Raji (cell line): Measurements from ENCODE around the gene RELN.

Experiments
- POLR2A ChIP-seq: IDR thresholded peaks from 2 replicates; pipeline ENCODE4 v1.6.1; 2011; ENCODE audit warnings: low read depth, low read length, control low read depth; ENCODE audit not compliant: insufficient read depth

Gene RELN

DNA sequence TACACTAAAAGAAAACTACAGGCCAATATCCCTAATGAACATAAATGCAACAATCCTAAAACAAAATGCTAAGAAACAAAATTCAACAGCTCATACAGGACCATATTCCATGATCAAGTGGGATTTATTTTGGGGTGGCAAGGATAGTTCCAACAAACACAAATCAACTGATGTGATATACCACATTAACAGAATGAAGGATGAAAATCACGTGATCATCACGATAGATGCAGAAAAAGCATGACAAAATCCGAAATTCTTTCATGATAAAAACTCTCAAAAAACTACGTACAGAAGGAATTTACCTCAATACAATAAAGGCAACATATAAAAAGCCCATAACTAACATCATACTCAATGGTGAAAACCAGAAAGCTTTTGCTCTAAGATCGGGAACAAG lies 124.0 kb downstream of the RELN start:
- TF ChIP-seq POLR2A: no peak

DNA sequence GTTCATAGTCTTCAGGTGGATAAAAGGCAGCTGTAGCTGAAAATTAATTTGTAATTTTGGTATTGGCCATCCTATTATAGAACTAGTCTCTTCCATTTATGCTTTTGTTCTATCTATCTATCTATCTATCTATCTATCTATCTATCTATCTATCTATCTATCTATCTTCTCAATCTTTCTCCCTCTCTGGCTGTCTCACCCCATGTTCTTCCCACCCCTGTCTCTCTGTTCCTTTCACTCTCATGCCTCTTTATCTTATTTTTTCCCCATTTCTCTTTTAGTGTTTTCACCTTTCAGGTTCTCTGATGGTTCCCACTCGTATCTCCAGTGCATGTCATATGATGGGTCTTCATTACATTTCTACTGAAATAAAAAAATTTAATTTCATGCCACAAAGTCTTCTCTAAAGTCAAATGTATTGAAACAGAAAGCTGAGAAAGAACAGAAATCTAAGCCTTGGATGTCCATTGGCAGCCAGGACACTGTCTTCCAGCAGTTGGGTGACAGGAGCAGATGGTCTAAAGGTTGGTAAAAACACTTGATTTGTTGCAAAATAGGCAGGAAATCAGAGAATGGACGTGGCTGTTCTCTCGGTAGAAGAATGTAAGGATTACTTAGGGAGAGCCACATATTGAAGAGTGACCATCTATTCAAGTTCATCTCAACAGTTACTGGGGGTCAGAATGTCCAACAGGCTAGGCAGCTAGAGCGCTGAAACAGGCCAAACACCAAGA lies 127.0 kb downstream of the RELN start:
- TF ChIP-seq POLR2A: no peak

DNA sequence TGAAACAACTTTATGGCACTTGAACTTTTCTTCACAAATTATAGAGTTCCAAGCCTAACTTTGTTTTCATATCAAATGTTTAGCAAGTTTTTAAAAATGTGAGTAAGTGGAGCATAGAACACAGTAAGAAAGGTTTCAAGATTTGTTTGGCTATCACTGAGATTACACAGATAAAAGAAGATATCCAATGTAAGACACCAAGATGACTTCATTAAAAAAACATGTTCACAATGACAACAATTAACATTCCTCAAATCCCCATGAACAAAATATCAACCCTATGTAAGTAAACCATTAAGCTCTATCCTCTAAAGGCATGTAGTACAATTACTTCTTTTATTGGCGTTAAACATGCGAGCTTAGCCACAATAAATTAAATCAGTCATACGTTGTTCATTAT lies 129.7 kb downstream of the RELN start:
- no peak for TF ChIP-seq POLR2A

DNA sequence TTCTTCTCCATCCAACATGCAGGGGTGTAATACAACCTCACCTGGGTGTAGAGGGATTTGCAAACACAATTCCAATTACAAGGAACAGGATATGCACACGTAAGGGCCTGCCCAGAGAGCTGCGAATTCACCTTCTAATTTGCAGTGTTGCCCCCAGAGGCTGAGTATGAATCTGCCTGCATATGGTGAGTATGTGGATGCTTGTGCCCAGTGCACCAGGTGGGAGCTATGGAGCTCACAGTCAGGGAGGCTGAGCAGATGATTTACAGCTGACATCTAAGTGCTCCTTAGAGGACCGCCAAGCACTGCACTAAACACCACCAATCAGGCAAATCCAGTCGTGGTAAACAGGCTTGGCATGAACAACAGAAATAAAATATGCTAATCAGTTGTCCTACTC lies 132.0 kb downstream of the RELN start:
- TF ChIP-seq POLR2A: no peak

DNA sequence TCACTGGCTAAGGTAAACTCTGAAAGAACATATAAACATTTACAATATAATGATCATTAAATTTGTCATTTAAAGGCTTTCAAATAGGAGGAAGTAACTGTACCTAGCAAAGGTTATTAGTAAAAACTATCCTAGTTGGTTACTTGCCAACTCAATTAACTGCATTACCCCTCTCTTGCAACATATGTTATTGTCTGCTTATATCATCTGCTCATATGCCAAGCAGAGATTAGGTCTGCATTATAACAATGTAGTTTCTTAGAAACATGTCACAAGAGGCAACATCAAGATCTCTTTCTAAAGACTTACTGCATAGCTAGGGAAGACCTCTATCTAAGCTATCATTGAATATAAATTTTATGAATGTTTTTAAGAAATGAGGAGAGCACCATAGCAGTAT lies 132.5 kb downstream of the RELN start:
- no peak for TF ChIP-seq POLR2A

DNA sequence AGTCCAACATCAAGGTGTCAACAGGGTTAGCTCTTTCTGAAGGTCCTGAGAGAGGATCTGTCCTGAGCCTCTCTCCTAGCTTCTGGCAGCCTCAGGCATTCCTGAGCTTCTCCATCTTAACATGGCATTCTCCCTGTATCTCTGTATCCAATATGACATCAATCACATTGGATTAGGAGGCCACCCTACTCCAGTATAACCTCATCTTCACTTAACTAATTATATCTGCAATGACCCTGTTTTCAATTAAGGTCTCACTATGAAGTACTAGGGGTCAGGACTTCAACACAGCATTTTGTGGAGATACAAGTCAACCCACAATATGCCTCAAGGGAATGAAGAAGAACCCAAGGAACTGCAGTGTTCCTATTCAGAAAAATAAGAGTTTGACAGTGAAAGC lies 133.8 kb downstream of the RELN start:
- TF ChIP-seq POLR2A: no peak

DNA sequence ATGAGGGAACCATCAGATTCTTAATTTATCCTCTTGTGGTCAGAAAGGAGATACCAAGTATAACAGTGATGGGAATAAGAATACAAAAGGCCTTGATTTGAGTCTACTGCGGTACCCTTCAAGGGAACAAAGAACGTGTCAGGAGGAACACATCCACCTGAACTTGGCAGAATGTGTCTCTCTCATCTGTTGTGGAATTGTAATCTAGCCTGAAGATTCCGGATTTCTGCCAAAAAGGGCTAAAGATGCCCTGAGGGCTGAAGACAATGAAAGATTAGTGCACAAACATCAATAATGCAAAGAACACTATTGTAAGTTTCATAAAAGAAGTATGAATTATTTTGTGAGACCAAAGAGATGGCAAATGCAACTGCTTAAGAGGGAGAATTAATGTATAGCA lies 134.8 kb downstream of the RELN start:
- TF ChIP-seq POLR2A: no peak

DNA sequence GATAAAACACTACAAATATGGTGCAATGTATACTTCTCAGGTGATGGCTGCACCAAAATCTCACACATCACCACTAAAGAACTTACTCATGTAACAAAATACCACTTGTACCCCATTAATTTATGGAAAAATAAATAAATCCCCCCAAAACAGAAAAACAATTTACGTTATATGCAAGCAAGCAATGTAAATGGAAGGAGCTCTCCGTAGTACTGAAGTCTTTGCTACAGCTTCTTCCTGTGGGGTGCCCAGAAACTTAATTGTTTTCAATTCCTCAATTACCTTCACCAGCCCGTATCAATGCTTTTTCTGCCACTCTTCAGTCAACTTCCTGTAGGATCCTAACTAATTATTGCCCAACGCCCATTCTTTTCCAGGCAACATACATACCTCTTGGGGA lies 138.1 kb downstream of the RELN start:
- TF ChIP-seq POLR2A: no peak

DNA sequence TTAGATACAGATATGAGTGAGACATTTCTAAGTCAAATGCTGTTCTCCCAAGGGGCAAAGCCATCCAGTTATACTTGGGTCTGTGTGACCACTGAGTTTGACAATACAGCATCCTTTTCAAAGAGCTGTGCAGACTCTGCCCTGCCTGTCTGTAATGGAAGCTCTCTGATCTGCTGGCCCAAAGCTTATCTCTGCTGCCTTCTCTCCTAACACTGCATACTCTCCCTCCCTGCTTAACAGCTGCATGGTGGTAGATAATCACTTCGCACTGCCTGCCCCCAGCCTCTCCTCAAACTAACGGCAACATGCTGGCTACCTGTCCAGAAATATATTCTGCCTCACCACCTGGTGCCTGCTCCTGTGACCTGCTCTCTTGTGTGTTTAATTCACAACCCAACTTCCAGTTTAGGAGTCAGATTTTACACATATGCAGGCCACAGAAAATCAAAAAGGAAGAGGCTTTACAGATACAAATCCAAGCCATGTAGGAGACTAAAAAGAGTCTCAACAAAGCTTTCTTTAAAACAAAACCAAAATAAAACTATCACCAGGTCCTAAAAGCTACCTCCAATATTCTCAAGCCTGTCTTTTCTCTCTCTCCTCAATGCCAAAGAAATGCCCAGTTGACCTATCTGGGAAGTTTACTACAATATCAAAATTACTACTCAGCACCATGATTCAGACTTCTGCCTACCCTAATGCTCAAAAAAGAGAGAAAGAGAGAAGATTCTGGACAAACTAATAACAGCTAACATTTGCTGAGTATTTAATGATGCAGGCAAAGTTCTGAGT lies 145.6 kb downstream of the RELN start:
- TF ChIP-seq POLR2A: no peak

DNA sequence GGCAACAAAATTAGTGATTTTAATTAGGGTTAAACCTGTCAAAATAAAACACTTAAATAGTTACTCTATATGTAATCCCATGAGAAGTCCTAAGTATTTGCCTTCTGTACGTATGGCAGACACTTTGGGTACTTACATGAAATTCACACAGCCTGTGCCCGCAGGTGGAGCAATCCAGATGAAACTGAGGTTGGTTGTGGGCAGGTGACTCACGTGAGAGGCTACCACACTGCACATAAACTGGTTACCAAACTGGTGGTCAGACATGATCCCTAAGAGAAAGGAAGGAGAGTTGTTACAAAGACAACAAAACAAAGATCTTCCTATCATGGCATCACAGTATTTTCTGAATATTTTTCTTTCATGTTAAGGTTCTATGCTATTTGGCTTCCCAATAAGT lies 156.1 kb downstream of the RELN start:
- TF ChIP-seq POLR2A: no peak

DNA sequence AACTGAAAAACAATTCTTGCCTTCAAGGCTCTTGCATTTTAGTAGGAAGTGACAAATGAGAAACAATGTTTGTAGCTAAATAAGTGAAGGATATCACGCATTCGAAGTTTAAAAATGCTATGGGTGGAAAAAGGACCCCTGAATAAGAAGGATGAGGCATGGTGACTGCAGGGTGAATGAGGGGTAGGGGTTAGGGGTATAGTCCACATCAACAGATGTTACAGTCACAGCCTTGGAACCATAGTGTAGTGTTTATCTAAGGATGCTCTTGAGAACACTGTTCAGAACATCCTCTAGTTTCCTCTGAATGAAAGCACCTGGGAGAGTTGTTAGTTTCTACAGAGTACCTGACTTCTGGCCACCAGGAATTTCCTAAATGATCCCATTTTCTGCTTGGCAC lies 157.0 kb downstream of the RELN start:
- no peak for TF ChIP-seq POLR2A

DNA sequence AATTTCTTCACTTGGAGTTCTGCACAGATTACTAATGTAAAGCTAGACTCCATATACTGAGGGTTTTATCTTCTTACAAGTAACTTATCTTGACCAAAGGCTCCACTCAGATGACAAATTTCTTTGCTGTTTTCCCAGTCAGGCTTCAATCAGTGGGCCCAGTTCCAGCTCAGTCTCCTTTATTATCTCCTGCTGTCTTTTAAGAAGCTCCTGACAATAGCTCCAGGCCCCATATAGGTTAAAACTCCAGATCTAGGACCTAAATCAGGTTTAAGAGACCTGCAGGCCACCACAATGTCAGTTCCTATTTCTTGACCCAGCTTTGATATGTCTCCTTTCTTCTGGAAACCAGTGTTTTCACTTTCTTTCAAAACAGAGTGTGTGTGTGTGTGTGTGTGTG lies 165.2 kb downstream of the RELN start:
- TF ChIP-seq POLR2A: no peak

DNA sequence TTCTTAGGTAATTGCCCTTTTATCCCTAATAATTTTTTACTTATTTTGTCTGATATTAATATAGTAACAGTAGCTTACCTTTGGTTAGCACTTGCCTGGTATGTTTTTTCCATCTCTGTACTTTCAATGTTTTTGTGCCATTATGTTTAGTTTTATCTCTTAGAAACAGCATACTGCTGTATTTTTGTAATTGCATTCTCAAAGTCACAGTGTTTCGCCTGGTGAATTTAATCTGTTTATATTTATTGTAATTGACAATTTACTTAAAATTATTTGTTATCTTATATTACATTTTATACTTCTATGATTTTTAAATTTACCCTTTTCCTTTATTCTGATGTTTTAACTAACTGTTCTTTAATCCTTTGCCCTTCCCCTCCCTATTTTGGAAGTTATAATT lies 166.4 kb downstream of the RELN start:
- no peak for TF ChIP-seq POLR2A

DNA sequence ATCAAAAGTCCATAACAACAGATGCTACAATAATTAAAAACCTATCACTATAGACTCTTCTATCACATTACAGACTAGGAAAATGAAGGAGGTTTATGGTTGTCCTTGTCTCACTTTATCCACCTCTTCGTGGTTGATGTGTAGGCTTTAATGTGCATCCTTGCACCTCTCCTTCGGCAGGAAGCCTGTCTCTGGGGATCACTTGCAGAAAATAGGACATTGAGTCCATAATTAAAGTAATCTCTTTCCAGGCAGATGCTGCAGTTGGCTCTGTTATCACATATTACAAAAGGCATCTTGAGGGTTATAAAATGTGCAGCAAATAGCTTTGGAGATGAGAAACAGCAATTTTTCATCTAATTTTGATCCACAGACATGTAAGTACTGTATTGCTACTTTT lies 168.4 kb downstream of the RELN start:
- no peak for TF ChIP-seq POLR2A

DNA sequence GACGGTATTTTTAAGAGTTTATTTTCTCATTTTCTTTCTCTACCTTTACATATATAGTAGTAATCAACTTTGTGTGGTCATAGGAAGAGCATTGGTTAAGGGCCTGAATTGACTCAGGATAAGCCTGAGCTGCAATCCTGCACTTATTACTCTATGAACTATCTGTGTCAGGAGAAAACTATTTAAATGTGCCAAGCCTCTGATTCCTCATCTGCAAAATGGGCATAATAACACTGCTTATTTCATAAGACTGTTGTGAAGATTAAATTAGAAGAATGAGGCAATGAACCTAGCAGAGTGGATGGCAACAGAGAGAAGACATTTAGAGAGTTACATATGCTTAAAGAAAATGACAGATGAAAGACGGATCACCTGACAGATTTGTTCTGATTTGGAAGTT lies 175.5 kb downstream of the RELN start:
- no peak for TF ChIP-seq POLR2A

DNA sequence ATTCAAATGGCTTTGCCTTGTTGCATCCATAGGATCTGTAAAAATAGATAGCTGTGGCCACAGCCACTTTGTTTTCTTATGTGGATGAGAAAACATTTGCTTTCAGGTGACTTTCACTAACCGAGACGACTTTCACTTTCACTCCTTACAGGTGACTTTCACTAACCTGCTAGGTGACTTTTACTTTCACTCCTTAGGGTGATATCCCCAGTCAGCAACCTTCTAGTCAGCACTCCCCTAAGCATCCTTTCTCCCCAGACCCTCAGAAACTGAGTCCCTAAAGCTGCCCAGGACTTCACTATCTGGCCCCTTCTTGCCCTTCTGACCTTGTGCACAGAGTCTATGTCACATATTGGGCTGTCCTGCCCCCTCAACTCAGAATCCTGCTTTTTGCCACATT lies 177.5 kb downstream of the RELN start:
- TF ChIP-seq POLR2A: no peak

DNA sequence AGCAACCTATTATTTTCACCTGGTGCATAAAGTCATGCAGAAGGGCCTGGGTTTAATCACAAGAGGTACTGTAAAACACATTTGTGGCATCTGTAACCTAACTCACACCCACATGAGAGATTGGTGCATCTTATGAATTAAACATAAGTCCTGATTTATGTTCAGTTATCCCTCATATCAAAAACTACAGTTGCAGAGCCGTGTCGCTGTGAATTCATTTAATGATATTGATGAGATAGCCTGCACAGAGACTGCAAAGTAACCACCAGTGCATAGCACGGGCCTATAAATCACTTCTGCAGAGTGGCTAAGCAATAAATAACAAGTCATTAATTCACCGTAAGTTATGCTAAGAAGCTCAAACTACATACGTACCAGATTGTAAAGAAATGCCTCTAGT lies 178.2 kb downstream of the RELN start:
- TF ChIP-seq POLR2A: no peak

DNA sequence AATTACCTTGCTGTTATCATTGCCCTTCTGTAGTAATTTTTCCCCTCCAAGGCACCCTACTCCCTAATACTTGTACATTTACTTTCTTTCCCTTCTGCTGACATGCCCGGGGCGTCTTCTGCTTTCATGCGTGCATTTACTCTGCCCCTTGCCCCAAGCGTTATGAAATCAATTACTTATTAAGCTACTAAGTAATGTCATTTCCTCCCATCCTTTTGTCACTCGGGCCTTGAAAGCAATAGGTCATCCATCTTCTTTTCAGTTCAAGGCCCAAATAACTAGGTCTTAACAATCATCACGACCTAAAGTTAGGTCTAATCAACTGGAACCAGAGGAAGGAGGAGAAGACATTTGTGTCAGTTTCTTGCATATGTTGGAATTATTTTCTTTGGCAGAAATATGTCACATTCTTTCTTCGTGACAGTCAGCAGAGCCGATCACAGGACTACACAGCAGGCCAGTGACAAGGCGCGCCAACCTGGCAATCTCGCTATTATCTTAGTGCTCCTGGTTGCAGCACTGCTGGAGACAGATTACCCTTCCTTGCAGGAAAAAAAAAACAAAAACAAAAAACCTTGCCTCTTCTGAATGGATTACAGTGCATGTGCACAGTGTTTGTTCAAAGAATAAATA lies 179.2 kb downstream of the RELN start:
- TF ChIP-seq POLR2A: no peak
